BE2C (cell line): ENCODE results near the gene KLF3.

Experiments used
- DNase-seq: peaks from one replicate; pipeline ENCODE4 v3.0.0-alpha.2; 2020
- H3K27me3 ChIP-seq: fragments of 250-450 bp; sonication (Bioruptor Pico); 2 replicates; pipeline ENCODE4 v1.5.1; 2020; ENCODE audit warnings: mild to moderate bottlenecking
- H3K36me3 ChIP-seq: fragments of 250-450 bp; sonication (Bioruptor Pico); 2 replicates; pipeline ENCODE4 v1.5.1; 2020; ENCODE audit warnings: mild to moderate bottlenecking
- H3K4me1 ChIP-seq: fragments of 250-450 bp; sonication (Bioruptor Pico); 2 replicates; pipeline ENCODE4 v1.5.1; 2020
- H3K4me3 ChIP-seq: 2 replicates; pipeline ENCODE4 v1.5.1; 2011; ENCODE audit warnings: low read depth, low read length
- H3K9me3 ChIP-seq: fragments of 250-450 bp; sonication (Bioruptor Pico); 2 replicates; pipeline ENCODE4 v1.5.1; 2020
- TF ChIP-seq, protein P1 (sequence below): IDR thresholded peaks from 2 replicates; pipeline ENCODE4 v1.5.1; 2012; ENCODE audit warnings: mild to moderate bottlenecking, low read depth, low read length

KLF3 gene

DNA sequence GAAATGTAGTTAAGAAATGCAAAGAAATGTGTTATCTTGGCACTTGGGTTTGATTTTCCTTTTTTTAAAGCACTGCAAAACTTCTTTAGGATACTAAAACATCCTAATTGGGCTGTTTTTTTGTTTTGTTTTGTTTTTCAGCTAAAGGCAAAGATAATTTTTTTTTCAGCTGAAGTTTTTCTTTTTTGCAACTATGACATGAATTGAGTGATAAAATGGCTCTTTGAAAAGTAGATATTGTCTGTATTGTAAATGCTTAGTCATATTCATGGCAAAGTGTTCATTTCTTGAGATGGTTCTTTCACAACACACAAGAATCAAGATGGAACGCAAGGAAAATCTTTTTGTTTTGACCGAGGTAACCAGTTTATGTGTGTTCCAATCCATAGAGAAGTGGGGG, 35.1 kb downstream of the KLF3 start:
- TF ChIP-seq, protein P1, sequence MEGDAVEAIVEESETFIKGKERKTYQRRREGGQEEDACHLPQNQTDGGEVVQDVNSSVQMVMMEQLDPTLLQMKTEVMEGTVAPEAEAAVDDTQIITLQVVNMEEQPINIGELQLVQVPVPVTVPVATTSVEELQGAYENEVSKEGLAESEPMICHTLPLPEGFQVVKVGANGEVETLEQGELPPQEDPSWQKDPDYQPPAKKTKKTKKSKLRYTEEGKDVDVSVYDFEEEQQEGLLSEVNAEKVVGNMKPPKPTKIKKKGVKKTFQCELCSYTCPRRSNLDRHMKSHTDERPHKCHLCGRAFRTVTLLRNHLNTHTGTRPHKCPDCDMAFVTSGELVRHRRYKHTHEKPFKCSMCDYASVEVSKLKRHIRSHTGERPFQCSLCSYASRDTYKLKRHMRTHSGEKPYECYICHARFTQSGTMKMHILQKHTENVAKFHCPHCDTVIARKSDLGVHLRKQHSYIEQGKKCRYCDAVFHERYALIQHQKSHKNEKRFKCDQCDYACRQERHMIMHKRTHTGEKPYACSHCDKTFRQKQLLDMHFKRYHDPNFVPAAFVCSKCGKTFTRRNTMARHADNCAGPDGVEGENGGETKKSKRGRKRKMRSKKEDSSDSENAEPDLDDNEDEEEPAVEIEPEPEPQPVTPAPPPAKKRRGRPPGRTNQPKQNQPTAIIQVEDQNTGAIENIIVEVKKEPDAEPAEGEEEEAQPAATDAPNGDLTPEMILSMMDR = no peak
- Histone ChIP-seq H3K4me1 (no peaks in the 10 kb centered on the region; the same call in 1 of the 2 replicates), H3K27me3 (no peaks in the 10 kb centered on the region), H3K4me3 (no peak overlapping the region), H3K36me3 (peaks cover 40% of the 10 kb centered on the region), H3K9me3 (no peaks in the 10 kb centered on the region)
- DNase-seq = no peak

DNA sequence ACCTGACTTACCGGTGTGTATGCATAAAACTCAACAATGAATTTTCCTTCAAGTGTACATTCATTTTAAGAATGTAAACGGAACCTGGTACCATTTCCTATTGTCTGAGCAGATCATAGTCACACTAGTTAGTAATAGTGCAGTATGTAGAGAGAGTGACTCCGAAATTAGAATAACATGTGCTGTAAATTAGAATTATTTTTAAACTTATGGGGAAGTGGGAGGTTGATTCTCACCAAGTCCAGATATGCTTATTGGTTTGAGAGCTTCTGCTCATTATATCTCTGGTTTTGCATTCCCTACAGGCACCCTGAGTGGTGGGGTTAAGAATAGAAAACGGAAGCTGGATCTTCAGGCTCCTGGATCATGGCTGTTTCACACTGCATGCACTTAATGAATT, 39.6 kb downstream of the KLF3 start:
- H3K4me3 ChIP-seq = no peak overlapping the region
- no peaks in the 10 kb centered on the region for H3K27me3 ChIP-seq
- no peaks in the 10 kb centered on the region for H3K9me3 ChIP-seq
- no peaks in the 10 kb centered on the region for H3K36me3 ChIP-seq
- no peak for DNase-seq
- H3K4me1 ChIP-seq = no peaks in the 10 kb centered on the region; the same call in 1 of the 2 replicates
- TF ChIP-seq, protein P1 = no peak

DNA sequence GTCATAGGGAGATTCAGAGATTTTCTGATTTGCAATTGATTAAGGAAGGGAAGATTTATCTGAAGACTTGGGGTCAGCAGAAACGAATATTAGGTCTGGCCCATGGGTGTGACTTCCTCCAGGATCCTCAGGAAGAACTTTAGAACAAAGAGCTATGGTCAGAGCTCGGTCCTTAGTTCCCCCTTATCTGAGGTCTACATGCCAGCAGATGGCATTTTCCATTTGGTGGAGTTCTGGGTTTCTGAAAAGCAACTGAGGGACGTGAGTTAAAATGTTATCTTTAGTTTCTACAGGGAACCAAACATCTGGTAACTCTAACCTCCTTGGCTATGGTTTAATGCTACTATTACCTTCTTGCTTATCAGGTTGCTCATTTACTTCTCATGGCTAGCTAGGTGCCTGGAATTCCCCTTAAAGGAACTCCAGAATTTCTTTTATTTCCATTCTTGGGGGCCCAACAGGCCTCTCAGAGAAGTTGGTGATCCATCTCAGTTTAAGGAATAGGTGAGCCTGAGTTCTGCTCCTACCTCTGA, 40.7 kb downstream of the KLF3 start:
- DNase-seq = no peak
- TF ChIP-seq, protein P1 = no peak
- H3K9me3 ChIP-seq = no peaks in the 10 kb centered on the region

DNA sequence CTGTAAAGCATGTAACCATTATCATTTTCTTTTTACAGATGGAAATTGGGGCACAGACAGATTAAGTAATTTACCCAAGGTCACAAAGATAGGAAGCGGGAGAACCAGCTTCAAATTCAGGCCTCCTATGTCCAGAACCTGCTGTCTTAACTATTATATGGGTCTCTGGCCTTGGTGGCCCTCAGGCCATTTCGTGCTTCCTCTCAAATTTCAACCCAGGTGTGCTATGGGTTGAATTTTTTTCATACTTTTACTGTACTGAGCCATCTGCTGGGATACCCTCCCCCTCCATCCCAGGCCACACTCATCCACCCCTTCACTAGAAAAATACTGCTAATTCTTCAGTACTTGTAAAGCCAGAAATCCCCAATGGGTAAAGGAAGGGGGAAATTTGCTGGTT, 42.3 kb downstream of the KLF3 start:
- Histone ChIP-seq H3K9me3 (no peaks in the 10 kb centered on the region), H3K4me3 (no peak overlapping the region), H3K36me3 (no peaks in the 10 kb centered on the region), H3K4me1 (no peaks in the 10 kb centered on the region), H3K27me3 (no peaks in the 10 kb centered on the region)
- no peak for DNase-seq
- TF ChIP-seq, protein P1 = no peak

More for the DNA sequence above, 40.7 kb downstream of the KLF3 start:
- Histone ChIP-seq H3K4me1 (no peaks in the 10 kb centered on the region; the same call in 1 of the 2 replicates), H3K36me3 (no peaks in the 10 kb centered on the region), H3K4me3 (no peak overlapping the region), H3K27me3 (no peaks in the 10 kb centered on the region)

DNA sequence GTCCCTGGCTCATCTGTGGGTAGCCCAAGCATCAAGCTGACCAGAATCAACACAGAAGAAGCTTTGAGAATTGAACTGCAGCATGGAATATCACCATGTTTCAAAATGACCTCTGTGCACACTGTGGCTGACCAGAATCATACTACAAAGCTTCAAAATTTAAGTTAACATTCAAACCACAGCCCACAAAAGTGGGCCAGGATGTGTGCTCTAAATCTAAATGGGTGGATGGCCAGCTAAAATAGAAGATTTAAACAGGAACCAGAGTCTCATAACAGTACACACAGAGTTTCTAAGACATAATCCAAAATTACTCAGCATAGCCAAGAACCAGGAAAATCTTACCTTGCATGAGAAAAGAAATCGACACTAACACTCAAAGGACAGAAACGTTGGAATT, 46.1 kb downstream of the KLF3 start:
- no peak for DNase-seq
- TF ChIP-seq, protein P1 = no peak
- Histone ChIP-seq H3K36me3 (no peaks in the 10 kb centered on the region), H3K27me3 (no peaks in the 10 kb centered on the region), H3K4me1 (no peaks in the 10 kb centered on the region), H3K9me3 (peaks cover 2% of the 10 kb centered on the region; the same call in 1 of the 2 replicates), H3K4me3 (no peak overlapping the region)

DNA sequence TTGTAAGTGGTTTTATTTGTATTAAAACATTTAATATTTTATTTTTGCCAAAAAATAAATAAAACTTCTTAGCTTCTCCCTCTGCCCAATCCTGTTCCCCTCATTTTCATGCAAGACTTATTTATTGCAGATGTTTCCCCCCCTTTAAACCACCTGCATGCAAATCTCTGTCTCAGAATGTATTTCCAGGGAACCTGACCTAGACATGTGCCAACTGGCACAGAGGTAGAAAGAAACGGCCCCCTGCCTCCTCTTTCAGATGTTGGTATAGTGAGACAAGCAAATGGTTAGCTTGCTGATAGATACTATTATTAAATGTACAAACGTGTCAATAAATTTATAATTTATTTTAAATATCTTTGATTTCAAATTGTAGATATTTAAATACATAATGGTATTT, 47.1 kb downstream of the KLF3 start:
- Histone ChIP-seq H3K4me1 (no peaks in the 10 kb centered on the region), H3K9me3 (peaks cover 2% of the 10 kb centered on the region; the same call in 1 of the 2 replicates), H3K4me3 (no peak overlapping the region), H3K27me3 (no peaks in the 10 kb centered on the region), H3K36me3 (no peaks in the 10 kb centered on the region)
- TF ChIP-seq, protein P1 = no peak
- no peak for DNase-seq
